Measurements from ENCODE around the gene LCMT1. TPM values are rescaled to one million over a fixed set of nuclear protein-coding genes. Genes with fewer than 3 reads are reported as not detected.

The LCMT1 gene
- total and polyA plus RNA-seq, 9 of the 15 experiments (the other 6 are each of a cell fraction or from before 2014, with no cell fraction given), result 20.0 to 42.8 (median 32.3) TPM

DNA sequence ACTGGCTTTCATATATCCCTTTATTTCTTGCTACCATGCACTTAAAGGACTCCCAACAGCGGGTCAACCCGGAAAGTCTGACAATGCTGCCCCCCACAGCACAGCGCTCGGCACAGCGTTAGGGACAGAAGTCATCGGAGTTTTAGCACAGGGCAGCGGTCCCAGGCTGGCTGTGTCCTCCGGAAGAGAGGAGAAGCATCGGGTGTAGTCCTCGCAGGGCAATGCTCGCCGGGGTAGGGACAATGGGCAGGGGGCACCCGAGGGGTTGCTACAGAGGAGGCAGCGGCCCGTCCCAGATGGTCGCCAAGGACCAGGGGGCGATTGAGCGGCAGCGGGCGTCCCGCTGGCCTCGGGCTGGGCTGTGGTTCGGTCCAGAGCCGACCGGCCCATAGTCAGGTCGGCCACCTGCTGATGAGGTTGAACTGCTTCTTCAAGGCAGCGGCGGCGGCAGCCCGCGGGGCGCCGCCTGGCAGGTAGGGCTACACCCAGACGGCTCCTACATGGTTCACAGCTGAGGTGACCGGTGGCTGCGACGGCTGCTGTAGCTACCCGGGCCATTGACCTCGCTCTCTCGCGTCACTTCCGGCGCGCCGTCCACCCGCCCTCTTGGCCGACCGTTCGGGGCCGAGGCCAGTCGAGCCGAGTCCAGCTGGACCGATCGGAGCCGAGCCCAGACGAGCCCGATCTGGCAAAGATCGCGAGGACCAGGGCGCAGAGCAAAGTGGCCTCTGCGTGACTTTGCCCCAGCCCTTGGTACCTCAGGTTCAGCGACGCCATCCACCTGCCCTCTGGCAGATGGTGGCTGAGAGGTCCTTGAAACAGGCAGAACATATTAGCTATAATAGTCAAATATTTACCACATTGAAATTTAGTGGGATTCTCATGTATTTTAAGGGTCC lies 4.7 kb upstream of the LCMT1 start (continued):
- TF ChIP-seq POLR2AphosphoS5 (IDR thresholded peaks at IDR 0.05; ENCODE audit: control insufficient read depth, insufficient read depth, low read depth, low read length), result peak; percentile 77
- TF ChIP-seq, protein P1, sequence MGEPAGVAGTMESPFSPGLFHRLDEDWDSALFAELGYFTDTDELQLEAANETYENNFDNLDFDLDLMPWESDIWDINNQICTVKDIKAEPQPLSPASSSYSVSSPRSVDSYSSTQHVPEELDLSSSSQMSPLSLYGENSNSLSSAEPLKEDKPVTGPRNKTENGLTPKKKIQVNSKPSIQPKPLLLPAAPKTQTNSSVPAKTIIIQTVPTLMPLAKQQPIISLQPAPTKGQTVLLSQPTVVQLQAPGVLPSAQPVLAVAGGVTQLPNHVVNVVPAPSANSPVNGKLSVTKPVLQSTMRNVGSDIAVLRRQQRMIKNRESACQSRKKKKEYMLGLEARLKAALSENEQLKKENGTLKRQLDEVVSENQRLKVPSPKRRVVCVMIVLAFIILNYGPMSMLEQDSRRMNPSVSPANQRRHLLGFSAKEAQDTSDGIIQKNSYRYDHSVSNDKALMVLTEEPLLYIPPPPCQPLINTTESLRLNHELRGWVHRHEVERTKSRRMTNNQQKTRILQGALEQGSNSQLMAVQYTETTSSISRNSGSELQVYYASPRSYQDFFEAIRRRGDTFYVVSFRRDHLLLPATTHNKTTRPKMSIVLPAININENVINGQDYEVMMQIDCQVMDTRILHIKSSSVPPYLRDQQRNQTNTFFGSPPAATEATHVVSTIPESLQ (CRISPR knock-in tag; IDR thresholded peaks at IDR 0.05), result no peak
- TF ChIP-seq, protein P2, sequence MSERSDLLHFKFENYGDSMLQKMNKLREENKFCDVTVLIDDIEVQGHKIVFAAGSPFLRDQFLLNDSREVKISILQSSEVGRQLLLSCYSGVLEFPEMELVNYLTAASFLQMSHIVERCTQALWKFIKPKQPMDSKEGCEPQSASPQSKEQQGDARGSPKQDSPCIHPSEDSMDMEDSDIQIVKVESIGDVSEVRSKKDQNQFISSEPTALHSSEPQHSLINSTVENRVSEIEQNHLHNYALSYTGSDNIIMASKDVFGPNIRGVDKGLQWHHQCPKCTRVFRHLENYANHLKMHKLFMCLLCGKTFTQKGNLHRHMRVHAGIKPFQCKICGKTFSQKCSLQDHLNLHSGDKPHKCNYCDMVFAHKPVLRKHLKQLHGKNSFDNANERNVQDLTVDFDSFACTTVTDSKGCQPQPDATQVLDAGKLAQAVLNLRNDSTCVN (CRISPR knock-in tag; IDR thresholded peaks at IDR 0.05), result no peak
- TF ChIP-seq ZNF780A (CRISPR knock-in tag; IDR thresholded peaks at IDR 0.05), result no peak
- peak; percentile 87 for TF ChIP-seq SAP30 (IDR thresholded peaks at IDR 0.05; ENCODE audit: borderline replicate concordance, insufficient read depth, low read depth, low read length, poor library complexity, severe bottlenecking)
- TF ChIP-seq, protein P3, sequence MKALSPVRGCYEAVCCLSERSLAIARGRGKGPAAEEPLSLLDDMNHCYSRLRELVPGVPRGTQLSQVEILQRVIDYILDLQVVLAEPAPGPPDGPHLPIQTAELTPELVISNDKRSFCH (CRISPR knock-in tag; IDR thresholded peaks at IDR 0.05), result no peak
- TF ChIP-seq, protein P3 (tag; IDR thresholded peaks at IDR 0.05), result no peak
- peak; percentile 70 for TF ChIP-seq CXXC5 (CRISPR knock-in tag; IDR thresholded peaks at IDR 0.05)
- TF ChIP-seq, protein P4, sequence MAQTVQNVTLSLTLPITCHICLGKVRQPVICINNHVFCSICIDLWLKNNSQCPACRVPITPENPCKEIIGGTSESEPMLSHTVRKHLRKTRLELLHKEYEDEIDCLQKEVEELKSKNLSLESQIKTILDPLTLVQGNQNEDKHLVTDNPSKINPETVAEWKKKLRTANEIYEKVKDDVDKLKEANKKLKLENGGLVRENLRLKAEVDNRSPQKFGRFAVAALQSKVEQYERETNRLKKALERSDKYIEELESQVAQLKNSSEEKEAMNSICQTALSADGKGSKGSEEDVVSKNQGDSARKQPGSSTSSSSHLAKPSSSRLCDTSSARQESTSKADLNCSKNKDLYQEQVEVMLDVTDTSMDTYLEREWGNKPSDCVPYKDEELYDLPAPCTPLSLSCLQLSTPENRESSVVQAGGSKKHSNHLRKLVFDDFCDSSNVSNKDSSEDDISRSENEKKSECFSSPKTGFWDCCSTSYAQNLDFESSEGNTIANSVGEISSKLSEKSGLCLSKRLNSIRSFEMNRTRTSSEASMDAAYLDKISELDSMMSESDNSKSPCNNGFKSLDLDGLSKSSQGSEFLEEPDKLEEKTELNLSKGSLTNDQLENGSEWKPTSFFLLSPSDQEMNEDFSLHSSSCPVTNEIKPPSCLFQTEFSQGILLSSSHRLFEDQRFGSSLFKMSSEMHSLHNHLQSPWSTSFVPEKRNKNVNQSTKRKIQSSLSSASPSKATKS (CRISPR knock-in tag; IDR thresholded peaks at IDR 0.05), result no peak
- no peak for TF ChIP-seq PHTF2 (CRISPR knock-in tag; IDR thresholded peaks at IDR 0.05)
- peak; percentile 81 for TF ChIP-seq EP400 (IDR thresholded peaks at IDR 0.05)
- TF ChIP-seq POLR2B (IDR thresholded peaks at IDR 0.05; ENCODE audit: low read depth, partially characterized antibody), result peak; percentile 80
- 0 out of 2 replicates have a peak, but pooled peaks have one; percentile 45 for TF ChIP-seq HDGF (IDR thresholded peaks at IDR 0.05)
- TF ChIP-seq RBFOX2 (IDR thresholded peaks at IDR 0.05; ENCODE audit: low read depth, low read length), result peak; percentile 98
- TF ChIP-seq ZNF76 (CRISPR knock-in tag; IDR thresholded peaks at IDR 0.05; ENCODE audit: borderline replicate concordance), result no peak
- no peak for TF ChIP-seq MCM5 (IDR thresholded peaks at IDR 0.05; ENCODE audit: low read depth)
- no peak for TF ChIP-seq ZFPM2 (CRISPR knock-in tag; IDR thresholded peaks at IDR 0.05)

Measured in K562 (cell line).